Kidney (tissue), 14 donors: ENCODE data around the gene C4orf17. TPM values are rescaled to one million over a fixed set of nuclear protein-coding genes. Genes with fewer than 3 reads are reported as not detected.

Experiments
- DNase-seq, 5 donors: peaks; one replicate each; pipeline ENCODE4 v3.0.0-alpha.2; 2013 to 2020
- FAIRE-seq: peaks from 2 replicates; lab custom pipeline; 2012; peaks lifted over from hg19 to GRCh38; lab: Jason Lieb, UNC
- H3K27ac ChIP-seq, 2 donors: one replicate each; pipeline ENCODE4 v1.7.0; 2013; ENCODE audit warnings: low read depth in 2 of 2, low read length in 2 of 2, inconsistent platforms in 1 of 2
- H3K27me3 ChIP-seq: one replicate; pipeline ENCODE4 v1.7.1; 2013; ENCODE audit warnings: low read length, inconsistent platforms; ENCODE audit not compliant: control insufficient read depth, insufficient read depth
- H3K36me3 ChIP-seq, 3 donors: one replicate each; pipeline versions ENCODE4 v1.7.0 to v1.7.1; 2013; ENCODE audit warnings: low read length in 3 of 3, control low read depth in 1 of 3, inconsistent platforms in 1 of 3; ENCODE audit not compliant: insufficient read depth in 3 of 3, control insufficient read depth in 2 of 3
- H3K4me1 ChIP-seq, 3 donors: one replicate each; pipeline versions ENCODE4 v1.7.0 to v1.7.1; 2013; ENCODE audit warnings: low read length in 3 of 3, inconsistent platforms in 1 of 3, low read depth in 1 of 3; ENCODE audit not compliant: control insufficient read depth in 2 of 3, insufficient read depth in 2 of 3
- H3K4me3 ChIP-seq, 3 donors: one replicate each; pipeline versions ENCODE4 v1.7.0 to v1.8.1; 2013; ENCODE audit warnings: low read length in 3 of 3, control low read depth in 1 of 3, inconsistent platforms in 1 of 3
- H3K9ac ChIP-seq, 3 donors: one replicate each; pipeline versions ENCODE4 v1.7.0 to v1.7.1; 2013; ENCODE audit warnings: low read length in 3 of 3, control low read depth in 1 of 3, inconsistent platforms in 1 of 3
- H3K9me3 ChIP-seq, 3 donors: one replicate each; pipeline versions ENCODE4 v1.7.0 to v1.7.1; 2013; ENCODE audit warnings: low read length in 3 of 3, control low read depth in 1 of 3, inconsistent platforms in 1 of 3; ENCODE audit not compliant: control insufficient read depth in 2 of 3, insufficient read depth in 1 of 3
- CTCF ChIP-seq: IDR thresholded peaks from 3 replicates; pipeline ENCODE4 v1.5.1; 2012; ENCODE audit warnings: mild to moderate bottlenecking, moderate library complexity, borderline replicate concordance; ENCODE audit not compliant: insufficient read depth; ENCODE audit errors: extremely low read depth
- intact Hi-C: fragments of 100-400 bp; cut with DNase I; formaldehyde crosslinking; loops from one replicate; pipeline ENCODE4 v1.11.1; 2022
- polyA plus RNA-seq: library from polyadenylated mRNA; stranded (reverse); fragments of 350-450 nt; fragmentation: Illumina TruSeq; extraction: RNeasy Lipid Tissue Mini Kit (QIAGEN cat#74804); gene quantifications from one replicate; pipeline ENCODE4 v1.2.3, GENCODE V29; 2014; ENCODE audit warnings: low read depth, low replicate concordance; ENCODE audit not compliant: insufficient read depth
- total RNA-seq: library from RNA; stranded (reverse); fragmentation: NEBNext Ultra II Directional; extraction: Animal tissue kit (Norgen Biotek cat#: 25700); gene quantifications from one replicate; pipeline ENCODE4 v1.2.1, GENCODE V29; 2021
- donor health status: control.
- donor health status: control.
- donor health status: control.
- donor health status: control.
- donor health status: control.
- donor health status: DM: yes; HTN: yes; CAD: no.
- donor health status: Normal renal cell carcinoma (clear cell type).

The C4orf17 gene
- total and polyA plus RNA-seq, 2 donors from 2014 or later = not detected

GRCh38 chr4:99507349-99507748 lies 3.5 kb upstream of the C4orf17 start:
- TF ChIP-seq CTCF = no peak
- H3K36me3 ChIP-seq = no peaks in the 10 kb centered on the region
- H3K4me1 ChIP-seq = no peaks in the 10 kb centered on the region
- no peak overlapping the region for H3K27ac ChIP-seq
- H3K9ac ChIP-seq = no peak overlapping the region
- no peaks in the 10 kb centered on the region for H3K9me3 ChIP-seq
- intact Hi-C loops = no loop called here
- no peaks in the 10 kb centered on the region for H3K27me3 ChIP-seq
- DNase-seq (no peak), FAIRE-seq (no peak)
- H3K4me3 ChIP-seq = no peak overlapping the region

GRCh38 chr4:99507762-99508161 lies 3.1 kb upstream of the C4orf17 start:
- Histone ChIP-seq H3K4me1 (no peaks in the 10 kb centered on the region), H3K27ac (no peak overlapping the region), H3K9ac (no peak overlapping the region), H3K4me3 (no peak overlapping the region), H3K27me3 (no peaks in the 10 kb centered on the region), H3K9me3 (no peaks in the 10 kb centered on the region), H3K36me3 (no peaks in the 10 kb centered on the region)
- DNase-seq (no peak), FAIRE-seq (no peak)
- intact Hi-C loops = no loop called here
- no peak for TF ChIP-seq CTCF

- no peaks in the 10 kb centered on the region for H3K4me1 ChIP-seq
- H3K27me3 ChIP-seq = no peaks in the 10 kb centered on the region
- H3K9ac ChIP-seq = no peak overlapping the region
- no peak overlapping the region for H3K27ac ChIP-seq
- no peaks in the 10 kb centered on the region for H3K36me3 ChIP-seq
- H3K4me3 ChIP-seq = no peak overlapping the region
- TF ChIP-seq CTCF = no peak
- DNase-seq (no peak), FAIRE-seq (no peak)
- no peaks in the 10 kb centered on the region for H3K9me3 ChIP-seq
- intact Hi-C loops = no loop called here
Measured at GRCh38 chr4:99518601-99519295, 7.9 kb downstream of the C4orf17 start.
